Measurements from ENCODE around the gene DOCK2.

DOCK2 gene

GRCh38 chr5:169629847-169630548 lies 7.1 kb upstream of the DOCK2 start:
- TF ChIP-seq SIN3A (IDR thresholded peaks at IDR 0.05; ENCODE audit: borderline replicate concordance, insufficient read depth, low read length) (no peak), FOXP2 (optimal IDR thresholded peaks at IDR 0.05; ENCODE audit: borderline replicate concordance, extremely low read depth, extremely low read length, insufficient read depth) (no peak), REST (IDR thresholded peaks at IDR 0.05; ENCODE audit: insufficient read depth in 1 of 2, low read depth in 2 of 2, low read length in 2 of 2) (no peak), TAF1 (IDR thresholded peaks at IDR 0.05; ENCODE audit: borderline replicate concordance, insufficient read depth, low read length) (no peak), POLR2AphosphoS5 (IDR thresholded peaks at IDR 0.05; ENCODE audit: low read depth, low read length) (no peak)

GRCh38 chr5:169631360-169631759 lies 5.7 kb upstream of the DOCK2 start:
- no peak for TF ChIP-seq TAF1 (IDR thresholded peaks at IDR 0.05; ENCODE audit: borderline replicate concordance, insufficient read depth, low read length)
- no peak for TF ChIP-seq FOXP2 (optimal IDR thresholded peaks at IDR 0.05; ENCODE audit: borderline replicate concordance, extremely low read depth, extremely low read length, insufficient read depth)
- no peak for TF ChIP-seq POLR2AphosphoS5 (IDR thresholded peaks at IDR 0.05; ENCODE audit: low read depth, low read length)
- TF ChIP-seq SIN3A (IDR thresholded peaks at IDR 0.05; ENCODE audit: borderline replicate concordance, insufficient read depth, low read length) = no peak
- no peak for TF ChIP-seq REST (IDR thresholded peaks at IDR 0.05; ENCODE audit: insufficient read depth in 1 of 2, low read depth in 2 of 2, low read length in 2 of 2)

- TF ChIP-seq FOXP2 (optimal IDR thresholded peaks at IDR 0.05; ENCODE audit: borderline replicate concordance, extremely low read depth, extremely low read length, insufficient read depth) (no peak), REST (IDR thresholded peaks at IDR 0.05; ENCODE audit: insufficient read depth in 1 of 2, low read depth in 2 of 2, low read length in 2 of 2) (no peak), SIN3A (IDR thresholded peaks at IDR 0.05; ENCODE audit: borderline replicate concordance, insufficient read depth, low read length) (no peak), POLR2AphosphoS5 (IDR thresholded peaks at IDR 0.05; ENCODE audit: low read depth, low read length) (no peak), TAF1 (IDR thresholded peaks at IDR 0.05; ENCODE audit: borderline replicate concordance, insufficient read depth, low read length) (no peak)
Measured at GRCh38 chr5:169632946-169633345, 4.1 kb upstream of the DOCK2 start.

- TF ChIP-seq TAF1 (IDR thresholded peaks at IDR 0.05; ENCODE audit: borderline replicate concordance, insufficient read depth, low read length) (no peak), FOXP2 (optimal IDR thresholded peaks at IDR 0.05; ENCODE audit: borderline replicate concordance, extremely low read depth, extremely low read length, insufficient read depth) (no peak), POLR2AphosphoS5 (IDR thresholded peaks at IDR 0.05; ENCODE audit: low read depth, low read length) (no peak), SIN3A (IDR thresholded peaks at IDR 0.05; ENCODE audit: borderline replicate concordance, insufficient read depth, low read length) (no peak), REST (IDR thresholded peaks at IDR 0.05; ENCODE audit: insufficient read depth in 1 of 2, low read depth in 2 of 2, low read length in 2 of 2) (no peak)
Measured at GRCh38 chr5:169634606-169635005, 2.5 kb upstream of the DOCK2 start.
